HG03469 (cell line): Measurements from ENCODE around the gene OR4S2.

Source experiments
- ATAC-seq: cut with Tn5 transposase; IDR thresholded peaks from one replicate; pipeline ENCODE4 v1.9.1; 2021; ENCODE audit warnings: mild to moderate bottlenecking, moderate library complexity, moderate number of reproducible peaks; ENCODE audit not compliant: unreplicated experiment

Gene OR4S2

DNA sequence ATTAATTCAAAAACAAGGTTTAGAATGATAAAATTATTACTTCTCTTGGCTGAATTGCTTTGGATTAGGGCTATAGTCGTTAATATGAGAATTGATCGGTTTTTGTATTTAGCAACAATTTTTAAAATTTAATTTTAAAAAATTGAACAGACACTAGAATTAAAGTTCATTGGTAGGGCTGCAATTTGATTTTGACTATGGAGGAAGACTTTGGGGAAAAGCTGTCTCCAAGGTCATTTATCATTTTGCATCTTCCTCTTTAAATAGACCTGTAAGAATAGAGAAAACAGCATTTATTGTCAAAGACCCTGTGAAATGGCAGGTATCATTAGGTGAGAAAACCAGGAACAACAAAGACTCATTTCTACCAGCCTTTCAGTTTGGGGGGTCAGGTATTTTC is at the start of gene OR4S2:
Gene OR4S2 (plus strand): TSS at position 301 of the 400 bp plus-strand sequence. CDS start 2,577 bp downstream, outside the sequence.
- ATAC-seq = no peak

DNA sequence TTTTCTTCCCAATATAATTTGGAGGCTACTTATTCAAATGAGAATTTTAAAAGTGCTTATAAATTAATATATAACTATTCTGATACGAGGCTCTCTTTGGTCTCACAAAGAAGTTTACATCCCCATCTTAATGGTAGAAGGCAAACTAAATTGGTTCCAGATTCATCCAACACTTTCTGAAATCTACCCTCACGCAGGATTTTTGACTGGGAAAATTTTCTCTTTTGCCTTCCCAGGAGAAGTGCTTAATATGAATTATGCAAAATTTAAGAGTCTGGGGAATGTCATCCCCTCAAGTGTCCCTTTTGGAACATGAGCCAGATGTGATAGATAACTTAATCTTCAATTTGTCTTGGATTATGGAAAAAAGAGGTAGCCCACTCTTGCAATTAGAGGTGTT is 40.6 kb upstream of the OR4S2 start, which contains the start of gene OR4C11:
Gene OR4C11 (minus strand): TSS at position 101 of the 400 bp plus-strand sequence. CDS start 3,272 bp downstream, outside the sequence.
- ATAC-seq = no peak

DNA sequence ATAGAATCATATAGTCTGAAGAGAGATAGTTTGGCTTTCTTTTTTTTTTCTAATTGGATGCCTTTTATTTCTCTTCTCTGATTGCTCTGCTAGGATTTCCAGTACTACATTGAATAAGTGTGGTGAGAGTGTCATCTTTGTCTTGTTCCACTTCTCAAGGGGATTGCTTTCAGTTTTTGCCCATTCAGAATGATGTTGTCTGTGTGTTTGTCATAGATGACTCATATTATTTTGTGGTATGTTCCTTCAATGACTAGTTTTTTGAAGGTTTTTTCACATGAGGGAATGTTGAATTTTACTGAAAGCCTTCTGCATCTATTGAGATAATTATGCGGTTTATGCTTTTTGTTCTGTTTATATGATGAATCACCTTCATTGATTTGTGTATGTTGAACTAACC is 23.6 kb upstream of the OR4S2 start:
- ATAC-seq = no peak

DNA sequence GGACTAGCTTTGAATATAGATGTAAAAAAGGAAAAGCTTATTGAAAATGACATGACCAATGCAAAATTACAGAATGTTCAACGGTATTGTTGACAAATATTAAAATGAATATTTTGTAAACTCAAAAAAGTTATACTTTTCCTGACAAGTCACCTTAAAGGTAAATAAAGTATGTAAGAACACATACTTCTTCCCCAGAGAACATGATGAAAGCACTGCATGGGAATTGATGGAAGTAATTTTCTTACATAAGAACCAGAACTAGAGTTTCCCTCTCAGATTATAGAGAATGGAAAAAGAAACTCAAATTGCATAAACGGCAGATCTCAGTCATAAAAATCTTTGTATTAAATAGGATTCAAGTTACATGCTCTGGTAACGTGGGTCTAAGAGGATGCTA is 13.3 kb upstream of the OR4S2 start, which contains the start of gene OR4P4:
Gene OR4P4 (plus strand): TSS at position 301 of the 400 bp plus-strand sequence.
- no peak for ATAC-seq

DNA sequence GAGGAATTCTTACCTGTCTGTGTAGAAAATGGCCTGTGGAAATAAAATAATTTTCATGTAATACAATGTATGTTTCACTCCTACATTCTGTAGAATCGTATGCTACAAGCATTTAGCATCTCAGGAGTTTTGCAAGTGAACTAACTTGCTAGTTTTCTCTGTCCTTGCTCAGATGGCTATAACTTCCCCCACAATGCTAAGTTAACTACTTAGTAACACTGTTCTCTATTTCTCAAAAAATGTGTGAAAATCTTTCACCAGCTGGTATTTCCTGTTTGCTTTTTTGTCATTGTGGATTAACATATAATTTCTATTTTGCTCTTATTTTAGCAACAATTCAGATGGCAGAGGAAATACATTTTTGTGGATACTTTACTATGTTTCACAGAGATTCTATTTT is 4.4 kb downstream of the OR4S2 start:
- ATAC-seq = no peak

DNA sequence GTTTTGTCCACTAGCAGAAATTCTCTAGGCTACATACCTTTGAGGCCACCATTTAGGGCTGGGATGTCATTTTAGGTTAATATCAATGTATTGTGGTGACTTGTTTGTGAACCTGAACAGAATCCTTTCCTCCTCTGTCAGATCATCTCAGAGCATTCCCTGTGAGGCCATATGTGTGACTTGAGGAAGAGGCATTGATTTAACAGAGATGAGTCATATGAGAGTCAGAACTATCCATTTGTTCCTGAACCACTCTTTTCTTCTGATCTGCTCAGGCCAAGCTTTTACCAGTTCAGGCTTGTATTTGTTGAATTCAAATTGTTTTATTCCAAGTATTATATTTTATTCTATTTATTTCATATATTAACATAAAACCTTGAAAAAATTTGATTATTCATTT is 7.0 kb downstream of the OR4S2 start:
- ATAC-seq = no peak

- ATAC-seq = peak; percentile 96
These were observed 10.0 kb downstream of the OR4S2 start for GRCh38 chr11:55658031-55658573.

- ATAC-seq = peak; percentile 25
These were observed 10.5 kb downstream of the OR4S2 start for GRCh38 chr11:55658608-55659007.

- no peak for ATAC-seq
These were observed 13.8 kb downstream of the OR4S2 start, which contains the start of gene OR4C6 for GRCh38 chr11:55661901-55662300. Gene OR4C6 (plus strand): TSS chr11:55662201. CDS start chr11:55665167, 2,966 bp downstream.

GRCh38 chr11:55669376-55669775 is 21.2 kb downstream of the OR4S2 start:
- no peak for ATAC-seq

GRCh38 chr11:55673860-55674259 is 25.7 kb downstream of the OR4S2 start:
- ATAC-seq = no peak

DNA sequence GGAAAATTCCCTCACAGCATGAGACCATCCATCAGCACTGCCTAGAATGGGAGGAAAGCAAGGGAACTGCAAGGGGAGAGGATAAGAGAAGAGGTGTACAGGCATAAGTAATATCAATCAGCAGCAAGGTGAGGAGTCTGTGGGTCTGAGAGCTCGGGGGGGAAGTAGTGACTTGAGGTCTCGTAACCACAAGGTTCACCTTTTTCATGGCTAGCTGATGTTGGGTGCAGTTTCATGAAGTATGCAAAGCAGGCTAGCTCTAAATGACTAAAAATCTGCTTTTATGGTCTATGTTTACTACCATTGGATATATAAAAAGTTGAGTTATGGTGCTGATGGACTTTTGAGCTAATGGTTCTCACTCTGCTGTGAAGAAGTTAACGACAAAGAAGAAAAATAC is 49.7 kb downstream of the OR4S2 start:
- peak; percentile 94 for ATAC-seq

GRCh38 chr11:55701429-55701828 is 53.3 kb downstream of the OR4S2 start:
- no peak for ATAC-seq
